Ascending aorta (tissue), 2 donors: ENCODE measurements around the gene GJA5. TPM values are rescaled to one million over a fixed set of nuclear protein-coding genes. Genes with fewer than 3 reads are reported as not detected.

ENCODE experiments used
- DNase-seq, 2 donors: peaks; one replicate each; pipeline ENCODE4 v3.0.0-alpha.2; 2019; ENCODE audit warnings: low spot score in 2 of 2
- H3K27ac ChIP-seq, 2 donors: fragments of 200-600 bp; sonication (generic); one replicate each; pipeline ENCODE4 v1.5.1; 2016 to 2017; ENCODE audit warnings: mild to moderate bottlenecking in 1 of 2
- H3K27me3 ChIP-seq: fragments of 200-600 bp; sonication (generic); one replicate; pipeline ENCODE4 v1.5.1; 2017
- H3K36me3 ChIP-seq, 2 donors: fragments of 200-600 bp; sonication (generic); one replicate each; pipeline ENCODE4 v1.5.1; 2016
- H3K4me1 ChIP-seq, 2 donors: fragments of 200-600 bp; sonication (generic); one replicate each; pipeline ENCODE4 v1.5.1; 2016 to 2017; ENCODE audit warnings: mild to moderate bottlenecking in 1 of 2
- H3K4me3 ChIP-seq, 2 donors: fragments of 200-600 bp; sonication (generic); one replicate each; pipeline ENCODE4 v1.5.1; 2016 to 2017; ENCODE audit warnings: mild to moderate bottlenecking in 1 of 2
- H3K9me3 ChIP-seq, 2 donors: fragments of 200-600 bp; sonication (generic); one replicate each; pipeline ENCODE4 v1.5.1; 2016
- CTCF ChIP-seq, 3 experiments: fragments of 200-600 bp in 2 of 3; fragments of 450-650 bp in 1 of 3; sonication (generic) in 2 of 3; IDR thresholded peaks; one replicate each; pipeline ENCODE4 v1.5.1; 2016 to 2019; ENCODE audit warnings: antibody characterized with exemption in 3 of 3, mild to moderate bottlenecking in 1 of 3, moderate library complexity in 1 of 3
- intact Hi-C: fragments of 100-400 bp; cut with DNase I; formaldehyde crosslinking; loops from one replicate; pipeline ENCODE4 v1.15.1; 2023
- total RNA-seq: library from RNA; depleted of rRNA; stranded (reverse); fragments of >200 nt; gene quantifications from one replicate; pipeline ENCODE4 v1.1.0, GENCODE V29; 2016

The GJA5 gene
- total RNA-seq, 1 donor from 2014 or later: 49.7 TPM

GRCh38 chr1:147712605-147713004 lies 47.8 kb downstream of the GJA5 start:
- H3K36me3 ChIP-seq: no peaks in the 10 kb centered on the region
- no peak overlapping the region for H3K27ac ChIP-seq
- TF ChIP-seq CTCF (IDR thresholded peaks at IDR 0.05): no peak
- H3K4me3 ChIP-seq: no peak overlapping the region
- intact Hi-C loops: no loop called here
- H3K4me1 ChIP-seq: no peaks in the 10 kb centered on the region
- H3K9me3 ChIP-seq: no peaks in the 10 kb centered on the region
- H3K27me3 ChIP-seq: no peaks in the 10 kb centered on the region
- no peak for DNase-seq

Other genes with a start within 250 kb of the GJA5 start
- gene BCL9, start 219.1 kb downstream of the GJA5 start, total RNA-seq: 9.7 TPM
- 7.5 TPM for gene ACP6, start 90.1 kb downstream of the GJA5 start, total RNA-seq
- gene GJA8, start 142.2 kb upstream of the GJA5 start, total RNA-seq: not detected
- gene GPR89B, start 167.8 kb upstream of the GJA5 start, total RNA-seq: 2.9 TPM